ENCODE results near the gene TULP4.
"Not testable (repeated sequence)": the region's sequence is repeated elsewhere in the genome, so short reads cannot be mapped to it uniquely, and the experiment has no call there.

TULP4 gene

DNA sequence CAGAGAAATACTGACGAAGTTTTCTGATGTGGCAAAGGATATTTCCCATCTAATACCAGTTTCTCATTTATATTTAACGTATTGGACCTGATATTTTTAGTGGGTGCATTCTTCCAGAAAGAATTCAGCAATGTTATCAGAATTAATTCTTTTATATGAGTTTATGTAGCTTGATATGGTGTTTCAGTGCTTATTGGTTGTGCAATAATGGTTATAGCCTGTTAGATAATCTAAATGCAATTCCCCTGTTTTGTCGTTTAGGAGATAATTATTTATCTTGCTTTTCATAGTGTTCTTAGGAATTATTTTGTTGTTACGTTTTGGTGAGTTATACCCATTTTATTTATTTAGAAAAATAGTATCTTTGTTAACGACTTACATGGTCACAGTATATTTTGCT, 196.2 kb downstream of the TULP4 start:
- no peak for DNase-seq

GRCh38 chr6:158509465-158509864, 197.2 kb downstream of the TULP4 start:
- no peak for DNase-seq

DNA sequence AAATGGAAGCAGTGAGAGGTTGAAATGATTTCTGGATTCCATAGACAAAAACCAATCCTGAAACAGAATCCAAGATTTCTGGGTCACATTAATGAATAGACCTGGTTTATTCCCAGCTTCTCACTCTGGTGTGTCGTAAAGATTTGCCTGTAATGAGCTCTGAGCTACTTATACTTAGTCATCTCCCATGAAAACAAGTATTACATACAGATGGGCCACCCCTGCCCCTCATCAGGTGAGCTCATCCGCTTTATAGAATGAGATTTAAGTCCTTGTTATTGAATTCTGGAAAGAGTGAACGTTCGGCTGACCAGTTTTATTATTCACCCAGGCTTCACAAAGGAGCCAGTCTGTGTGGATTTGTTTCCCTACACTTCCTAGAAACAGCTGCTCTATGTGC, 200.5 kb downstream of the TULP4 start:
- no peak for DNase-seq

GRCh38 chr6:158514176-158514575, 201.9 kb downstream of the TULP4 start:
- DNase-seq: no peak

GRCh38 chr6:158514991-158515390, 202.7 kb downstream of the TULP4 start:
- DNase-seq: no peak

DNA sequence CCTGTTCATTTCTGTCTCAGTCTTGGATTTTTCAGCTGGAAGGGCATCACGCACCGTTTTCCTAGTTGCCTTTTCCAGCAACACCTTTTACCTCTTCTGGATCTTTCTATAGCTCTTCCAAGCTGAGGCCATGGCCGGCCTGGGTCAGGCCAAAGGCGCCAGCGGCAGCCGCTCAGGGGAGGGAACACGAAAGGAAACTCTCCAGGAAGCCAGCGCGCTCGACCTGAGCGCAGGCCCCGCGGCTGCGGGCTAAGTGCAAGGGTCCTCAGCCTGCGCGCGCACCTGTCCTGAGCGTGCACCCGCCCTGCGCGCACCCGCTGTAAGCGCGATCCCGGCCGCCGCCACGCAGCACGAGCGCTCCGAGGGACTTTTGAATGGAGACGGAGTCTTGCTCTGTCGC, 203.8 kb downstream of the TULP4 start:
- peak; percentile 32 for DNase-seq

DNA sequence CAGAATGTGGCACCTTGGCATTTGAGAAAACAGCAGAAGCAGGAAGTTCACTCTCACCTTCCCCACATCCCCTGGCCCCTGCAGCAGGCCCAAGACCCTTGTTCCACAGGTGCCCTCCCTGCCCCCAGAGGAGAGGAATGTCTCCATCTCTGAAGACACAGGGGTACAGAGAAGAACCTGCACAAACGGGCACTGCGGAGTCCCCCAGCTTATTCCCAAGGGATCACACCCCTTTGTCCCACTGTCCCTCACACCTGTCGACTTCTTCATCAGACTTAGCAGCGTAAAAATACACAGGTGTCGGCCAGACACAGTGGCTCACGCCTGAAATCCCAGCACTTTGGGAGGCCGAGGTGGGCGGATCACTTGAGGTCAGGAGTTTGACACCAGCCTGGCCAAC, 204.8 kb downstream of the TULP4 start:
- DNase-seq: peak; percentile 36

DNA sequence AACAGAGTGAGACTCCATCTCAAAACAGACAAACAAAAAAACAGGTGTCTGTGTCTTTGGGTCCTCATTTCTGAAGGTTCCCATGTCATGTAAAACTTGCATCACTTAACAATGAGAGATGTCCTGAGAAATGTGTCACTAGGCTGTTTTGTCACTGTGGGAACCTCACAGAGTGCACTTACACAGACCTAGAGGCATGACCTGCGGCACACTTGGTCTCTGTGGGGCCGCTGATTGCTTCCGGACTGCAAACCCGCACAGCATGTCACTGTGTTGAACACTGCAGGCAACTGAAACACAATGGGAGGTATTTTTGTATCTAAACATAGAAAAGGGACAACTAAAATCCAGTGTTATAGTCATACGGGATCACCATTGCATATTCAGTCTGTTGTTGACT, 205.3 kb downstream of the TULP4 start:
- peak; percentile 50 for DNase-seq

DNA sequence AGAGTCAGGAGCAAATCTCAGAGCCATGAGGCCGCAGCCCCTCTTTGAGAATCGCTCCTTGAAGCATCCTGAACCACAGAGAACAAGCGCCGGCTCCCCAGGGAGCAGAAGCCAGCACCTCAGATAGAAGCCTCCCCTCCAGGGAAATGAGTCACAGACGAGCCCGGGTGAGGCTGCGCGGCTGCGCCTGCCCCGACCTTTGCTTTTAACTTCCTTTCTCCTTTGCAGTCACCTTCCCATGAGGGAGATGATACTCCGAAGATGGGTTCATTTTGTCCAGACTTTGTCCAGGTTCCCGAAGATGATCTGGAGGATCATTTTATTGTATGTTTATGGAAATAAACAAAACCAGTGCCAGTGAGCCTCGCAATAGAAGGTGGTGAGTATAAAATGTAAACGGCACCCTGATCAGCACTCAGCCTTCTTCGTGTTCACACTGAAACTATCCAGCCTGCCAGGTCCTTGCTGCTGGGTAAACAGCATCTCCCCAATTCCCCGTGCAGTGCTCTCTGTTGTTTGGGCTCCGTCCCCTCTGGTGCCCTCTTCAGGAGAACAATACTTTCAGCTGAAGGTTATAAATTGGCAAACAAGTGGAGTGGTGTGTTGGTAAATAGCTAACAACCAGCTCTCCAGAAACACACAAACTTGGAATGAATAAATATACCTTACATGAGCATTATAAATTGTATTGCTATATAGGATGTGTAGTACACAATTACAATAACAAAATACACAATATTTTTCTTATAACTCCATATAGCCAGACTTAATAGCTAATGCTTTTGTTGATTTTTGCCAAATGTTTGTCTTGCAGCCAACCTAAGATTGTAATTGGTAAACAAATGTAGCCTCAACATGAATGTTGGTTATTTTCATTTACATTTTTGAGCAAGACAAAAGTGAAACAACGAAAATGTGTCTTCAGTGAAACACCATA, 206.2 kb downstream of the TULP4 start:
- peak; percentile 87 for DNase-seq

DNA sequence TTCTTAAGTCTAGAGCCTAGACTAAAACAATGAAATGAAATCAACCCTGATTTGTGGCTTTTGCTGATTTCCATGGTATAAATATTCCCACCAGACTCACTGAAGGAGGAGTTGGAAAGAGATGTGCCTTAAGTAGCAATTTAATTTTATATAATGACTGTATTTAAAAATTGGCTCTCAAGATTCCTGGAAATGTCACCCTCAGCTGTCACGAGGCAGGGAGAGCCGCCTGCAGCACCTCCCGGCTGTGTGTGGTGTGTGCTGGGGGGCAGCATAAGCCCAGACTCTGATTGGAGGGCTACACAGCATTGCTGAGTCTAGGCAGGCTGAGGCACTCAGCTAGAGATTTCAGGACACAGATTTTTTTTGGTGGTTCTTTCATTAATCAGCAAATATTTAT, 207.0 kb downstream of the TULP4 start:
- no peak for DNase-seq

DNA sequence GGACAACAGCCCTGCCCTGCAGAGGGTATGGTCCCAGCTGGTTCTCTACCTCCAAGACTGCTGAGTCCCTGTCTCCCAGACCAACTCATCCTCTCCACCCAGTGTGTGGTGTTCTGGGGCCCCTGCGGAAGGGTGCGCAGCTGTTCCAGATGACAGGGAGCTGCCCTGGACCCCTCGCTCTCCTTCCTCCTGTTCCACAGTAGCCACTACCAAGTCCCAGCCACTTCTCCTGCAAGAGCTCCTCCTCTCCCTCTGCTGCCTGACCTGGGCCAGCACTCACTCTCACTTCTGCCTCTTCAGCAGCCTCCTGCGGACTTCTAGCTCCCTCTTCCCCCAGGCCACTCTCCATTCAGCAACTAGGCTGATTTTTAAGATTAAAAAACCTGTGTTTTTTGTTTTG, 207.5 kb downstream of the TULP4 start:
- DNase-seq: peak; percentile 50

DNA sequence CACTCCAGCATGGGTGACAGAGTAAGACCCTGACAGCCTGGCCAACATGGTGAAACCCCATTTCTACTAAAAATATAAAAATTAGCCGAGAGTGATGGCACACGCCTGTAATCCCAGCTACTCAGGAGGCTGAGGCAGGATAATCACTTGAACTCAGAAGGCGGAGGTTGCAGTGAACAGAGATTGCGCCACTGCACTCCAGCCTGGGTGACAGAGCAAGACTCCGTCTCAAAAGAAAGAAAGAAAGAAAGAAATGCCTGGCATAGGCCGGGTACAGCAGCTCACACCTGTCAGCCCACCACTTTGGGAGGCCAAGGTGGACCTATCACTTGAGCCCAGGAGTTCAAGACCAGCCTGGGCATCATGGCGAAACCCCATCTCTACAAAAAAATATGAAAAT, 208.7 kb downstream of the TULP4 start:
- DNase-seq: peak; percentile 12

DNA sequence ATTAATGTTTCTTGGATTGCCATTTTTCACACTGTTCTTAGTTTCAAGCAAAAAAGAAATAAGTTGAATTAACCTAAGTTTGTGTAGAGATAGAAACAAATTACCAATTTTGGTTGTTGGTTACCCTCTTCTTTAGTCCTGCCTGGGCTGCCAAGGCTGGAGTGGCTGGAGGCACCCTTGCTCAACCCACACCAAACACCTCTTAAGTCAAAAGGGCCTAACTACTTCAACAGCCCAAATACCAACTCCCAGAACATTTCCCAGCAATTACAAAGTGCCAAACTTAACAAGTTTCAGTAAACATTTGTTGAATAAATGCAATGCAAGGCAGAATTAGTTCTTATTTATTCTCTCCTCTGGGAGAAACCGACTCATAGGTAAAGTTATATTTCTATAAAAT, 209.5 kb downstream of the TULP4 start:
- no peak for DNase-seq

- peak; percentile 12 for DNase-seq
Observed at GRCh38 chr6:158522616-158523015, 210.4 kb downstream of the TULP4 start.

DNA sequence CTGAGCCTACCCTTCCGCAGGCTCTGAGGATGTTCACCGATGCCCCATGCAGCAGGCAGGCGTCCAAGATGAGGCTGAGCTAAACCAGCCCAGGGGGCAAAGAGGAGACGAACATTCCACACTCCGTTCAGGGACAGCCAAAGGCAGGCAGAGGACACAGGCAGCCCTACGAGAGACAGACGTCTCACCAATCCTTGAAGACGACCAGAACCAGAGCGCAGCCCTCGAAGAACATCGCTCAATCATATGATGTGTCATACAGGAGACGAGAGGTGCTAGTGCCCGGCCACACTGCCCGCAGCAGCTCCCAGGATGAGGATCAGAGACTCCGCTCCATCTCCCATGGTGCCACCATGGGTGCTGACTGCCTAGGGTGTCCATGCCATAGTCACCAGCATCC, 212.0 kb downstream of the TULP4 start:
- DNase-seq: peak; percentile 33

DNA sequence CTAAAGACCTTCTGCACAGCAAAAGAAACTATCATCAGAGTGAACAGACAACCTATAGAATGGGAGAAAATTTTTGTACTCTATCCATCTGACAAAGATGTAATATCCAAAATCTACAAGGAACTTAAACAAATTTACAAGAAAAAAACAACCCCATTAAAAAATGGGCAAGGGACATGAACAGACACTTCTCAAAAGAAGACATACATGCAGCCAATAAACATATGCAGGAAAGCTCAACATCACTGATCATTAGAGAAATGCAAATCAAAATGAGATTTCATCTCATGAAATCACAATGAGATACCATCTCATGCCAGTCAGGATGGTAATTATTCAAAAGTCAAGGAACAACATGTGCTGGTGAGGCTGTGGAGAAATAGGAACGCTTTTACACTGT, 215.6 kb downstream of the TULP4 start:
- DNase-seq: not testable (repeated sequence)

DNA sequence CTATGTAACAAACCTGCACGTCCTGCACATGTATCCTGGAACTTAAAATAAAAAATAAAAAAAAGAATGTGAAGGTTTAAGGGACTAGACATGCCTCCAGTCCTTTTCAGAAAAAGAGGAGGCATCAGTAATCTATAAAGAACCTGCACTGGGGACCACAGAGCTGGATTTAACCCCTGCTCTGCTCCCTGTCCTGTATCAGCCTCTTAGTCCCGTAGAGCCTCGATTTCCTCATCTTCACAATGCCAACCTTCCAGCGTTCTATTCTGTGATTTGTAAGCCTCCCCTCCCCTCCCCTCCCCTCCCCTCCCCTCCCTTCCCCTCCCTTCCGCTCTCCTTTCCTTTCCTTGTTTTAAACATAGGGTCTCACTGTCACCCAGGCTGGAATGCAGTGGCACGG, 216.6 kb downstream of the TULP4 start:
- no peak for DNase-seq

DNA sequence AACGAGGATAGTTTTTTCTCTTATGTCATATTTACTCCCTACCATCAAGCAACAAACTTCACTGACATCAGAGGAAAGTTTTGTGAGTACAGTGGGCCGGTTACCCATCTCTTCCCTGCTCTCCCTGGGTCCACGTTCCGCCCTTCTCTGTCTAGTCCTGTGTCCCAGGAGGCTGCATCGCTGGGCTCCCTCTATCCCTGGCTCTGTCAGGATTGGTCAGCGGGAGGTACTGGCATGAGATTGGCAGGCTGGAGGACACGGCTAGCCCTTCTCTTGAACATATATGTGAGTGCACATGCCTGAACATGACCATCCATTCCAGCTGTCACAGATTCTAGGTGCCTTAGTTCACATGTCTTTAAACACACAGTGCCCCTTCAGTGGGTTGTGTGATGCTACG, 217.4 kb downstream of the TULP4 start:
- no peak for DNase-seq

GRCh38 chr6:158531566-158531965, 219.3 kb downstream of the TULP4 start:
- no peak for DNase-seq

DNA sequence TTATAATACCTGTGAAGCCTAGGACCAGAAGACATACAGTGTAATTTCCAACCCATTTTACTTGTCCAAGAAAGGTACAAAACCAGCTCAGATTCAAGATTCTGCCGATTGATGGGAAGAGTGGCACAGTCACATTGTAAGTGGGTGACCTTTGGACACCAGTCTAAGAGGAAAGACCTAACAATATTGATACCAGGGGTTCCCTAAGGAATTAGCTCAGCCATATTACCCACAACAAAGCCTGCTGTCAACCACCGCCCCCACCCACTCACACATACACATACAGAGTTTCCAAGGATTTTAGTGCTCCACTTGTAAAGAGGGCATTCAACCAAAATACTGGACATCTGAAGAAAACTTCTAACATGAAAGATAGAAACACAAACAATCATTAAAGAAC, 219.7 kb downstream of the TULP4 start:
- no peak for DNase-seq

DNA sequence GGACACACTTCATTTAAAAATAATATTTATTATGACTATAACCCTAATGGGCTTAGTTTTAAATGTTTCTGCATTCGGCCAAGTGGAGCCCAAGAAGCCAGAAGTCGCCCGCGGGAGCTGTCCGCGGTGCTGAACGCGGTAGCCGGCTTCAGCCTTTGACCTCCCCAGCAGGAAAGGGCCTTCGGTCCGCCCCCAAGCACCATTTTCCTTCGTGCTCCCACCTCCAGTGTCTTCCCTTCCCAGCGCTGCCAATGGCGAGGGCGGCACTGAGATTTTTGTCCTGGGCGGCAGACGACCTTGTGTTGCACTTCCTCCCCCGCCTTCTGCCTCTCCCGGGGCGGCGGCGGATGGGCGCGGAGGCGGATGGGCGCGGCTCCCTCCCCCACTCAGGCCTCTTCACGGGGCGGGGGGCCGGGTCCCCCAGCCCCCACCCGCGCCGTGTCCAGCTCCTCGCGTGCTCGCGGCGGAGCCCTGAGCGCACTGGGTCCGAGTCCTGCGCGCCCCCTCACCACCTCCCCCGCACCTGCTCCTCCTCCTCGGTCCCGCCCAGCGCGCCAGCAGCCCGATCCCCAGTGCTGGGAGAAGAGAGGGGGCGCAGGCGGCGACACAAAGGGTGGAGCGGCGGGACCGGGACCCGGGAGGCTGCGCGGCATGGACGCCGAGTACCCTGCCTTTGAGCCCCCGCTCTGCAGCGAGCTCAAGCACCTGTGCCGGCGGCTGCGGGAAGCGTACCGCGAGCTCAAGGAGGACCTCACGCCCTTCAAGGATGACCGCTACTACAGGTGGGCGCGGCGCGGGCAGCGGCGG, 224.0 kb downstream of the TULP4 start:
- peak; percentile 89 for DNase-seq

- DNase-seq: peak; percentile 79
Observed at GRCh38 chr6:158536891-158537798, 224.9 kb downstream of the TULP4 start.

DNA sequence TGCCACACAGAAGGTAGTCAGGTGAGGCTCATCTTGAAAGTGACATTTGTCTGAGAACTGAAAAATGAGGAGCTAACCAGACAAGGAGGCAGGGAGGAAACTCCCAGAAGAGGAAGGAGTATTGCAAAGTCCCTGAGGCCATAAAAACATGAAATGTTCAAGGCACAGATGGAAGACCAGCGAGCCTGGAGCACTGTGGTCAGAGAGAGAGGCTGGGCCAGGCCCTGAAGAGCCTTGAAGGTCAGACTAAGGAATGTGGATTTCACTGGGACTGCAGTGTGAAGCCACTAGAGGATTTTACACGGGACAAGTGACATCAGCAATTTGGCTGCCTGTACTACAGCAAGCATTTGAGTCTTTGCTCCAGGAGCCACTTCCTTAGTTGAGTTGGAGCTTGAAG, 226.5 kb downstream of the TULP4 start:
- no peak for DNase-seq
